GM19351 (cell line): ENCODE measurements around the gene RPS6KB1.
"Not testable (repeated sequence)": the region's sequence is repeated elsewhere in the genome, so short reads cannot be mapped to it uniquely, and the experiment has no call there.

Experiments used
- ATAC-seq: cut with Tn5 transposase; IDR thresholded peaks from one replicate; pipeline ENCODE4 v1.9.1; 2021; ENCODE audit warnings: mild to moderate bottlenecking, moderate library complexity; ENCODE audit not compliant: unreplicated experiment

RPS6KB1 gene

GRCh38 chr17:59892924-59893675 lies at the start of gene RPS6KB1, which contains the start of gene TUBD1:
Gene RPS6KB1, plus strand, starts transcription at chr17:59893121. Its CDS starts 64 bp downstream, at chr17:59893185.
Gene TUBD1, minus strand, starts transcription at chr17:59892943. Its CDS starts 1,941 bp downstream, at chr17:59891002.
- ATAC-seq, result peak; percentile 88

GRCh38 chr17:59844884-59845594 lies 47.9 kb upstream of the RPS6KB1 start:
- no peak for ATAC-seq

GRCh38 chr17:59845595-59846393 lies 47.1 kb upstream of the RPS6KB1 start:
- ATAC-seq, result no peak

- ATAC-seq, result peak; percentile 45
Observed at GRCh38 chr17:59846394-59847165, 46.3 kb upstream of the RPS6KB1 start.

GRCh38 chr17:59848385-59848668 lies 44.6 kb upstream of the RPS6KB1 start:
- no peak for ATAC-seq

- ATAC-seq, result peak; percentile 47
Observed at GRCh38 chr17:59848778-59849177, 44.1 kb upstream of the RPS6KB1 start.

GRCh38 chr17:59850311-59850710 lies 42.6 kb upstream of the RPS6KB1 start:
- not testable (repeated sequence) for ATAC-seq

- no peak for ATAC-seq
Observed at GRCh38 chr17:59851439-59852375, 41.2 kb upstream of the RPS6KB1 start.

GRCh38 chr17:59852847-59853167 lies 40.1 kb upstream of the RPS6KB1 start:
- ATAC-seq, result not testable (repeated sequence)

GRCh38 chr17:59853168-59853918 lies 39.6 kb upstream of the RPS6KB1 start:
- ATAC-seq, result peak; percentile 72

- ATAC-seq, result not testable (repeated sequence)
Observed at GRCh38 chr17:59853919-59854729, 38.8 kb upstream of the RPS6KB1 start.

GRCh38 chr17:59856859-59857794 lies 35.8 kb upstream of the RPS6KB1 start:
- ATAC-seq, result no peak

- no peak for ATAC-seq
Observed at GRCh38 chr17:59858167-59858816, 34.6 kb upstream of the RPS6KB1 start.

GRCh38 chr17:59858932-59859331 lies 34.0 kb upstream of the RPS6KB1 start:
- no peak for ATAC-seq

GRCh38 chr17:59859444-59860025 lies 33.4 kb upstream of the RPS6KB1 start:
- no peak for ATAC-seq

GRCh38 chr17:59863616-59864015 lies 29.3 kb upstream of the RPS6KB1 start:
- ATAC-seq, result no peak

- ATAC-seq, result no peak
Observed at GRCh38 chr17:59869941-59870218, 23.0 kb upstream of the RPS6KB1 start.
